MM.1S (cell line): ENCODE measurements around the gene ADARB2.

Experiments used
- DNase-seq: peaks from one replicate; pipeline ENCODE4 v3.0.0-alpha.2; 2015
- H2AFZ ChIP-seq: fragments of 300-600 bp; sonication (generic); 2 replicates; pipeline ENCODE4 v1.6.0; 2016; ENCODE audit warnings: antibody characterized with exemption, low read length
- H3F3A ChIP-seq: fragments of 300-600 bp; sonication (generic); 2 replicates; pipeline ENCODE4 v1.6.1; 2016; ENCODE audit warnings: mild to moderate bottlenecking, antibody characterized with exemption, low read length, moderate library complexity, mixed read lengths; ENCODE audit not compliant: insufficient read depth
- H3K27ac ChIP-seq: fragments of 300-600 bp; sonication (generic); 2 replicates; pipeline ENCODE4 v1.5.1; 2016; ENCODE audit warnings: mild to moderate bottlenecking, low read length
- H3K27me3 ChIP-seq: fragments of 300-600 bp; sonication (generic); replicated peaks from 2 replicates; pipeline ENCODE4 v1.6.0; 2016; ENCODE audit warnings: low read length; ENCODE audit not compliant: insufficient read depth
- H3K36me3 ChIP-seq: fragments of 300-600 bp; sonication (generic); replicated peaks from 2 replicates; pipeline ENCODE4 v1.6.1; 2016; ENCODE audit warnings: mild to moderate bottlenecking, low read length, mixed read lengths; ENCODE audit not compliant: insufficient read depth
- H3K4me1 ChIP-seq: fragments of 300-600 bp; sonication (generic); 2 replicates; pipeline ENCODE4 v1.6.1; 2016; ENCODE audit warnings: low read length, mixed read lengths
- H3K4me2 ChIP-seq: fragments of 300-600 bp; sonication (generic); 2 replicates; pipeline ENCODE4 v1.6.0; 2016; ENCODE audit warnings: low read depth, low read length
- H3K4me3 ChIP-seq: fragments of 300-600 bp; sonication (generic); 2 replicates; pipeline ENCODE4 v1.5.1; 2016; ENCODE audit warnings: low read length, mixed read lengths
- H3K79me2 ChIP-seq: fragments of 300-600 bp; sonication (generic); 2 replicates; pipeline ENCODE4 v1.6.1; 2016; ENCODE audit warnings: mixed run types, low read length, mixed read lengths
- H3K9ac ChIP-seq: fragments of 300-600 bp; sonication (generic); 2 replicates; pipeline ENCODE4 v1.6.1; 2016; ENCODE audit warnings: low read length, mixed read lengths
- H3K9me2 ChIP-seq: fragments of 300-600 bp; sonication (generic); replicated peaks from 2 replicates; pipeline ENCODE4 v1.6.1; 2016; ENCODE audit warnings: mild to moderate bottlenecking, low read length, mixed read lengths; ENCODE audit not compliant: insufficient read depth
- H3K9me3 ChIP-seq: fragments of 300-600 bp; sonication (generic); replicated peaks from 2 replicates; pipeline ENCODE4 v1.6.1; 2016; ENCODE audit warnings: mild to moderate bottlenecking, low read length, mixed read lengths; ENCODE audit not compliant: insufficient read depth
- H4K20me1 ChIP-seq: fragments of 300-600 bp; sonication (generic); 2 replicates; pipeline ENCODE4 v1.6.1; 2016; ENCODE audit warnings: mild to moderate bottlenecking, low read length, moderate library complexity, mixed read lengths; ENCODE audit not compliant: insufficient read depth
- EZH2 ChIP-seq: fragments of 300-600 bp; sonication (generic); optimal IDR thresholded peaks from 2 replicates; pipeline ENCODE3; 2017; ENCODE audit warnings: low read depth, mild to moderate bottlenecking, antibody characterized with exemption, low read length, mixed read lengths
- EZH2phosphoT487 ChIP-seq: fragments of 300-600 bp; sonication (generic); IDR thresholded peaks from 2 replicates; pipeline ENCODE4 v1.6.1; 2018; ENCODE audit warnings: antibody characterized with exemption, low read length
- TF ChIP-seq, protein P1 (sequence below): fragments of 300-600 bp; sonication (generic); IDR thresholded peaks from 2 replicates; pipeline ENCODE4 v1.5.1; 2016; ENCODE audit warnings: antibody characterized with exemption, low read length, mixed read lengths

Gene ADARB2

DNA sequence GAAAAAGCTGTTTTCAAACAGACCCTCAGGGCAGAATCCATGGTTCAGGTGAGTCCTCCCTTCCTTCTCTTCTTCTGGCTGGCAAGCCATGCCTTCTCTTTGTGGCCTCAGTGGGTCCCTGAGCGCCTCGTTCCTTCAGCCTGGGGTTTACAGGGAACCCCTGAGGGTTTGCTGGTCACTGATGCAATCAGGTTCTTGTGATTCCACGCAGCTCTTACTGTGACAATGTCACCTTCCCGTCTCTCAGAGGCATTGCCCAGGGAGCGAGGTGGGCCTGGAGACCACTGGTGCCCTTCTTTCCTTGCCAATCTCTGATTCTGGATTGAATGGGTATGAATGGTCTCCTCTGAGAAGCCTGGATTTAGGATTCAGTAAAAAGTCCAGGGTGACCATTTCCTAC, 132.2 kb downstream of the ADARB2 start:
- Histone ChIP-seq H2AFZ (no peak overlapping the region), H3K36me3 (no peaks in the 10 kb centered on the region)
- TF ChIP-seq, protein P1, sequence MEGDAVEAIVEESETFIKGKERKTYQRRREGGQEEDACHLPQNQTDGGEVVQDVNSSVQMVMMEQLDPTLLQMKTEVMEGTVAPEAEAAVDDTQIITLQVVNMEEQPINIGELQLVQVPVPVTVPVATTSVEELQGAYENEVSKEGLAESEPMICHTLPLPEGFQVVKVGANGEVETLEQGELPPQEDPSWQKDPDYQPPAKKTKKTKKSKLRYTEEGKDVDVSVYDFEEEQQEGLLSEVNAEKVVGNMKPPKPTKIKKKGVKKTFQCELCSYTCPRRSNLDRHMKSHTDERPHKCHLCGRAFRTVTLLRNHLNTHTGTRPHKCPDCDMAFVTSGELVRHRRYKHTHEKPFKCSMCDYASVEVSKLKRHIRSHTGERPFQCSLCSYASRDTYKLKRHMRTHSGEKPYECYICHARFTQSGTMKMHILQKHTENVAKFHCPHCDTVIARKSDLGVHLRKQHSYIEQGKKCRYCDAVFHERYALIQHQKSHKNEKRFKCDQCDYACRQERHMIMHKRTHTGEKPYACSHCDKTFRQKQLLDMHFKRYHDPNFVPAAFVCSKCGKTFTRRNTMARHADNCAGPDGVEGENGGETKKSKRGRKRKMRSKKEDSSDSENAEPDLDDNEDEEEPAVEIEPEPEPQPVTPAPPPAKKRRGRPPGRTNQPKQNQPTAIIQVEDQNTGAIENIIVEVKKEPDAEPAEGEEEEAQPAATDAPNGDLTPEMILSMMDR: no peak
- no peak for TF ChIP-seq EZH2phosphoT487
- TF ChIP-seq EZH2: no peak

DNA sequence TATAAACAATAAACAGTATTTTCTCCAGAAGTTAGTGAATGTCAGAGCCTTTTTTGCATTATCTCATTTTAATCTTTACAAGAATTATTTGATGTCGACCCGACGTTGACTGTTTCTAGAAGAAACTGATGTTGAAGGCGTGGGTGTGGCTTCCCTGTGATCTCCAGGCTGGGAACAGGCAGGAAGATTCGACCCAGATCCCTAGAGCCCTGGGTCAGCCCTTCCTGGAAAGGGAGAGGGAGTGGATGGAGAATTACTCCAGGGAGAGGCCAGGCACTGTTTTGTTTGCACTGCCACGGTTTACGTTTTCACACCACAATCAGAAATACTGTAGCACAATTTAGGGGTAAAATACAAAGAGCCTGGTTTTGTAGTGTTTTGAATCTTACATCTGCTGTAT, 133.1 kb downstream of the ADARB2 start:
- TF ChIP-seq, protein P1: no peak
- TF ChIP-seq EZH2: no peak
- TF ChIP-seq EZH2phosphoT487: no peak
- Histone ChIP-seq H3K36me3 (no peaks in the 10 kb centered on the region), H2AFZ (no peak overlapping the region), H3K27me3 (no peaks in the 10 kb centered on the region), H3K4me2 (no peak overlapping the region), H4K20me1 (no peaks in the 10 kb centered on the region), H3K27ac (no peak overlapping the region), H3K9me2 (no peaks in the 10 kb centered on the region), H3K79me2 (no peaks in the 10 kb centered on the region), H3K4me3 (no peak overlapping the region), H3F3A (no peaks in the 10 kb centered on the region), H3K4me1 (no peaks in the 10 kb centered on the region), H3K9ac (no peak overlapping the region), H3K9me3 (no peaks in the 10 kb centered on the region)
- no peak for DNase-seq

More for the DNA sequence above, 132.2 kb downstream of the ADARB2 start:
- Histone ChIP-seq H3K27ac (no peak overlapping the region), H3K9ac (no peak overlapping the region), H3K9me3 (no peaks in the 10 kb centered on the region), H4K20me1 (no peaks in the 10 kb centered on the region), H3K4me1 (no peaks in the 10 kb centered on the region), H3K4me3 (no peak overlapping the region), H3F3A (no peaks in the 10 kb centered on the region), H3K9me2 (no peaks in the 10 kb centered on the region), H3K4me2 (no peak overlapping the region), H3K79me2 (no peaks in the 10 kb centered on the region), H3K27me3 (no peaks in the 10 kb centered on the region)
- DNase-seq: no peak

DNA sequence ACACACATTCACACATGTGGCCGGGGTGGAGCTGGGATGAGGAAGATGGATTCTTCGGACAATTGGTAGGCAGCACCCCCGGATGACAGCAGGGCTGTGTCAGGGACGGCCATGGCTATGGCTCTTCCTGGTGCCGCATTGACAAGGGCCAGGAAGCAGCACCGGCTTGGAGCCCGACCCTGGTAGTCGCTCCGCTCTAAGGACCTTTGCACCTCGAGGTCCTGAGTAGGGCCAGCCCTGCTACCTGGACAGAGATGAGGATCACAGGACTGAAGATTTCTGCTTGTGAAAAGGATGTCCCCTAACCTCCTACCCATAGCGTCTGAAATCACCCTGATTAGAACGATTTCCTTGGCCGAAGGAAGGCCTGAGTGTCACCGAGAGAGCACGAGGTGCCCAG, 134.1 kb downstream of the ADARB2 start:
- H3K9ac ChIP-seq: no peak overlapping the region
- H3K4me3 ChIP-seq: no peak overlapping the region
- H2AFZ ChIP-seq: no peak overlapping the region
- no peaks in the 10 kb centered on the region for H3K36me3 ChIP-seq
- H3K27me3 ChIP-seq: no peaks in the 10 kb centered on the region
- no peaks in the 10 kb centered on the region for H3K79me2 ChIP-seq
- H4K20me1 ChIP-seq: no peaks in the 10 kb centered on the region
- no peak overlapping the region for H3K4me2 ChIP-seq
- TF ChIP-seq EZH2 (no peak), EZH2phosphoT487 (no peak)
- TF ChIP-seq, protein P1: no peak
- no peaks in the 10 kb centered on the region for H3F3A ChIP-seq
- H3K9me3 ChIP-seq: no peaks in the 10 kb centered on the region
- DNase-seq: no peak
- H3K27ac ChIP-seq: no peak overlapping the region
- H3K4me1 ChIP-seq: no peaks in the 10 kb centered on the region
- no peaks in the 10 kb centered on the region for H3K9me2 ChIP-seq
